Measurements from ENCODE around the gene FAM170B.

FAM170B gene

DNA sequence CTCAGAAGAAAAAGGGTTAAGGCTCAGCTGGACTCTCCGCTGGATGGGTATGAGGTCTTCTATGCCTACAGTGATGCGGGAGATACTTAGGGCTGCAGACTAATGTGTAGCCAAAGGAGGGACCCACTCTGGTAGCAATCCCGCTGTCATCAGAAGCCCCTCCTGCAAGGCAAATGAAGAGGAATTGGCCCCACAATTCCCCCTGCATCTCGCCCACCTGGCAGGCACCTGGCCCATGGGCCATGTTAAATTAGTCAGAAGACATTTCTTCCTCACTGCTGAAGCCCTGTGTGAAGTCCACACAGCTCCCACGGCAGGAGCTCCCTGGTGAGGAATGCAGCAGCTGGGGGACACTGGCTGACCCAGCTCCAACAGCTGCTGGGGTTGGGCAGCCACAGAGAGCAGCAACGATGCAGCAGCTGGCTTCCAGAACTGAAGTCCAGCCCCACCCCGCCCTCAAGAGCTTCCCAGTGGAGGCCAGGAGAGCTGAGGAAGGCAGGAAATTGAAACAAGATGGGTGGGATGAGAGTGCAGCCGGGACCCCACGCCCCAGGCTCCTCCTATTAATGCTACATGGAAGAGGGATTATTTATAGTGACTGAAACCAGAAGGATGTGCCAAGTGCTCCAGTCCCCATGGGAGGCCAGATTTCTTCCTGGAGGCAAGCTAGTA is 24.0 kb downstream of the FAM170B start:
- no peak for FAIRE-seq

GRCh38 chr10:49108656-49109055 is 25.2 kb downstream of the FAM170B start:
- DNase-seq (ENCODE audit: extremely low spot score, insufficient read length, low read depth): no peak
- no peak for FAIRE-seq

More for the DNA sequence above, 24.0 kb downstream of the FAM170B start:
- no peak for DNase-seq (ENCODE audit: extremely low spot score, insufficient read length, low read depth)

- DNase-seq (ENCODE audit: extremely low spot score, insufficient read length, low read depth) (no peak), FAIRE-seq (no peak)
Measured at GRCh38 chr10:49107887-49108267, 25.9 kb downstream of the FAM170B start.

GRCh38 chr10:49107111-49107886 is 26.5 kb downstream of the FAM170B start:
- DNase-seq (ENCODE audit: extremely low spot score, insufficient read length, low read depth): no peak
- FAIRE-seq: no peak

- FAIRE-seq (no peak), DNase-seq (ENCODE audit: extremely low spot score, insufficient read length, low read depth) (no peak)
Measured at GRCh38 chr10:49106451-49106850, 27.4 kb downstream of the FAM170B start.

DNA sequence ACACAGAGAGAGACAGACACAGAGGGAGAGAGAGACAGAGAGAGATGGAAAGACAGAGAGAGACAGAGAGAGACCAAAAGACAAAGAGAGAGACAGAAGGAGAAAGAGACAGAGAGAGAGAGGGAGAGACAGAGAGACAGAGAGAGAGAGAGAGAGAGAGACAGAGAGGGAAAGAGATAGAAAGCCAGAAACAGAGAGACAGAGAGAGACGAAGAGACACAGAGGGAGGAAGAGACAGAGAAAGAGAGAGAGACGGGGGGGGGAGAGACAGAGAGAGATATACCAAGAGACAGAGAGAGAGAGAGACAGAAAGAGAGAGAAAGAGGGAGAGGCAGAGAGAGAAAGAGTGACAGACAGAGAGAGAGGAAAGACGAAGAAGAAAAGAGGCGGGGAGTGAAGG is 28.7 kb downstream of the FAM170B start:
- no peak for DNase-seq (ENCODE audit: extremely low spot score, insufficient read length, low read depth)
- no peak for FAIRE-seq

- DNase-seq (ENCODE audit: extremely low spot score, insufficient read length, low read depth): no peak
- FAIRE-seq: no peak
Measured at GRCh38 chr10:49104323-49104722, 29.5 kb downstream of the FAM170B start.

GRCh38 chr10:49103761-49104160 is 30.1 kb downstream of the FAM170B start:
- FAIRE-seq (no peak), DNase-seq (ENCODE audit: extremely low spot score, insufficient read length, low read depth) (no peak)

DNA sequence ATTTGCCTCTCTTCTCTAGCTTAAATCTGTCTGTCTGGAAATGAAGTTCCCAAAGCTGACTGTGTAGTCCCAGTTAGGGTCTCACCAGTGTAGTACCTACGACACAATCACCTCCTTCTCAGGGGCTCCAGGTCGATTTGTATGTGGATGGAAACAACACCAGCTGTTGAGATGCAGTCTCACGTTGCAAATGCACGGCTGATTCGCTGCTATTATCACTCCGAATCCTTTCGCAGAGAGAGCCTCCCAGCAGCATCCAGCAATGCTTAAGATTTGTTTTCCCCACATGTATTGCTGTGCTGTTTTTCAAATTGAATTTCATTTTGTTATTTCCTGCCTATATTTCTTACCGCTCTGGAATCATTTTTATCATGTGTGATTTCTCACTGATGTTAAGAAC is 34.8 kb downstream of the FAM170B start:
- no peak for FAIRE-seq

GRCh38 chr10:49096890-49097445 is 36.9 kb downstream of the FAM170B start:
- DNase-seq (ENCODE audit: extremely low spot score, insufficient read length, low read depth) (no peak), FAIRE-seq (no peak)

More for the DNA sequence above, 34.8 kb downstream of the FAM170B start:
- DNase-seq (ENCODE audit: extremely low spot score, insufficient read length, low read depth): no peak

DNA sequence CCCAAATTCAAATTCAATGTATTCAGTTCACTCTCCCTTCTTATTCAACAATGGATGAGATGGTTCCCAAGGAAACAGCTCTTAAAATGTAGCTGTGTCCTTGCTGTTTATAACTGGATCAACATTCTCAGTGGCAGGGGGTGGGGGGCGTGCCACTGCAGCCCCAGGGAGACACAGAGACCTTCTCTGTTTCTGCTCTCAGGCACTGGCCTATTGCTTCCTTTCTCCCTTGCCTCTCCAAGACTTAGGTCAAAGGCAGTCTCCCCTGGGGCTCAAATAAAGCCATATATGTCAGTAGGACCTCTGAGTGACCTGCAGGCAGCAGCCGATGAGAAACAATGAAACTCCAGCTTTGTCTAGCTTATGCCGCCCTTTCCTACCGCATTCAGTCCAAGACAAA is 39.2 kb downstream of the FAM170B start:
- DNase-seq (ENCODE audit: extremely low spot score, insufficient read length, low read depth): no peak
- FAIRE-seq: no peak

DNA sequence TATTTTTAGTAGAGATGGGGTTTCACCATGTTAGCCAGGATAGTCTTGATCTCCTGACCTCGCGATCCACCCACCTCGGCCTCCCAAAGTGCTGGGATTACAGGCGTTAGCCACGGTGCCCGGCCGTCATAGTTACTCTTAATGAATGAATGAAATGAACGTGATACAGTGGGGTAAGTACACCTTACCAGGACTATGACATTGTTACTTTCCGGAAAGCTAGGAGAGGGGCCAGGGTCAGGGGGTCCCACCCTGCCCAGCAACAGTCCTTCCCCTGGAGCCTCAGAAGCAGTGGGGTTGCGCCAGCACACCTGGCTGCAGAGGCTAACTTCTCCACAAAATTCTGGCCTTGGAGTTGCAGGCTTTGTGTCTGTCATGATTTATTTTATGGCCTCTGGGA is 39.9 kb downstream of the FAM170B start:
- no peak for DNase-seq (ENCODE audit: extremely low spot score, insufficient read length, low read depth)
- no peak for FAIRE-seq

DNA sequence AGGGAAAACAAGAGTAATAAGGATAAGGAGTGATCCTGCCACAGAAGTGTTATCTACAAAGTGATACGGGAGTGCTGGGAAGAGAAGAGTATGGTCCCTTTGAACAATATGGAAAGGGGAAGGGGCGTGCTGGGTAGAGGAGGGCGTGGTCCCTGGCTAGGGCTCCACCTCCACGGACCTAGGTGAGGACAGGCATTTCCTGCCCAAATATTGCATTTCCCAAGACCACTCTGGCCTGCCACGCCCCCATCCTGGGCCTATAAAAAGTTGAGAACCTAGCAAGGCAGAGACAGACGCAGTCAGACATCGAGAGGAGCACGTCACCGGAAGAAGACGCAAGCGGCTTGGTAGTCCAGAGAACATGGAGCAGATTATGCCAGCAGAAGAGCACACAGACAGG is 41.3 kb downstream of the FAM170B start:
- DNase-seq (ENCODE audit: extremely low spot score, insufficient read length, low read depth) (no peak), FAIRE-seq (no peak)

- DNase-seq (ENCODE audit: extremely low spot score, insufficient read length, low read depth) (no peak), FAIRE-seq (no peak)
Measured at GRCh38 chr10:49091450-49092210, 42.2 kb downstream of the FAM170B start.

DNA sequence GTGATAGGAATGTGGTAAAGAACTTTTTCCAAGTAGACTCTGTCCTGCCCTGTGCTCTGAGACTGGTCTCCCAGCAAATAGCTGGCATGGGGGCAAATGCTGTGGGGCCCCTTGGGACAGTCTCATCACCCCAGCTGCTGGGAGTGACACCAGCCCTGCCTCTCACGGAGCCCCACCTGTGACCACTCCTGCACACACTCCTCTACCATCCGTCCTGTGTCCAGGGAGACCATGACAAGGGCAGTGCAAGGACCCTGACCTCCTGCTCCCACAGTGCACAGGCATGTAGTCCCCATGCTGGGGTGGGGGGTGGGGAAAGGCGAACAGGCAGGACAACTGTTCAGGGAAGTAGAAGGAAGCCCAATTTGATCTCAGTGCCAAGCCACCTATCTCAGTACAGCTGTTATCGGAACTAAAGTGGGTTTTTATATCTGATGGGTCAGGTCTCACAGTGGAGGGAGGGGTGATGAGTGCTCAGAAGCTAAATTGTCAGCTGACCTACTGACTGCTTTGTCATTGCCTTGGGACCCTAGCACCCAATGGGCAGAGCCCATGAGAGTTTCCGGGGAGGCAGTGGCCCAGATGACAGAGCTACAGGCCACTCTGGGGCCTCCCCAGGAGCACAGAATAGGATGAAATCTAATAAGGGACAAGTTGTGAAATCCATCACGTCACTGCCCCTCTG is 43.0 kb downstream of the FAM170B start:
- DNase-seq (ENCODE audit: extremely low spot score, insufficient read length, low read depth) (no peak), FAIRE-seq (no peak)

- DNase-seq (ENCODE audit: extremely low spot score, insufficient read length, low read depth) (no peak), FAIRE-seq (no peak)
Measured at GRCh38 chr10:49090189-49090575, 43.6 kb downstream of the FAM170B start.

- no peak for FAIRE-seq
- DNase-seq (ENCODE audit: extremely low spot score, insufficient read length, low read depth): no peak
Measured at GRCh38 chr10:49089557-49090188, 44.1 kb downstream of the FAM170B start.

DNA sequence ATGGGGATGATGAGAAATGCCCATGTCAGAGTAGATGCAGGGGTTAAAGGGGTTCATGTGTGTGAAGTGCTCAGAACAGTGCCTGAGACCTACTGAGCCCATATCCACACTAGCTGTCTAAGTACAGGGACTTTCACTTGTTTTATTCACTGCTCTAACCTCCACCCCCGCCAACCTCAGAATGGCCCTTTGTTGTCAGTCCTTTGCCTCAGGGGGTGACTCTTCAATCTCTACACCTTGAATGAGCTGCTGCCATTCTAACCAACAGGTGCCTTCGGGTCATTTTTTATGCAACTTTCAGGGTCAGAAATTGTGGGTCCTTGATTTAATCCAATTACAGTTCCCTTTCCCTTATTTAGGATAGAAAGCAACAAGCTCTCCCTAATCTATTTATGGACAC is 44.7 kb downstream of the FAM170B start:
- FAIRE-seq (no peak), DNase-seq (ENCODE audit: extremely low spot score, insufficient read length, low read depth) (no peak)

DNA sequence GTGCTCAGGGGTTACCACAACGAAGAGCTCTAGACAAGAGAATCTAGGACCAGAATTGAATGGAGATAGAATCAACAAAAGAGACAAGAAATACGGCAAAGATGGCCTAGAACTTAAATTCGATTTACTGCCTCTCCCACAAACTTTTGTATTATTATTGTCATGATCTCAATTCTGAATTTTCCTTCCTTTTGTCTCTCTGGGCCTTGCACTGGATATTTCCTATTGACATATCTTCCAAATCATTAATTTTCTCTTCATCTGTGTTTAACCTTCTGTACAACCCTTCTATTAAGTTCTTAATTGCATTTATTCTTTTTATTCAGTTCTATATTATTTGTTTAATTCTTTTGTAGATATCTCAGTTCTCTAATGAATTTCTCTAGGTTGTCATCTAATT is 46.9 kb downstream of the FAM170B start:
- DNase-seq (ENCODE audit: extremely low spot score, insufficient read length, low read depth): no peak
- FAIRE-seq: no peak

- no peak for DNase-seq (ENCODE audit: extremely low spot score, insufficient read length, low read depth)
- no peak for FAIRE-seq
Measured at GRCh38 chr10:49083261-49083660, 50.6 kb downstream of the FAM170B start.
